Epithelial cell of esophagus (primary cell): ENCODE data around the gene S100PBP.

Experiments used
- DNase-seq: peaks from one replicate; pipeline ENCODE4 v3.0.0; 2010; ENCODE audit warnings: low read depth
- H3K4me3 ChIP-seq: 2 replicates; pipeline ENCODE4 v1.5.1; 2011; ENCODE audit warnings: mild to moderate bottlenecking, low read length, control low read depth
- TF ChIP-seq, protein P1 (sequence below): IDR thresholded peaks from 2 replicates; pipeline ENCODE4 v1.5.1; 2011; ENCODE audit warnings: low read depth, mild to moderate bottlenecking, low read length, control low read depth, inconsistent platforms; ENCODE audit not compliant: insufficient read depth; ENCODE audit errors: missing control alignments

The S100PBP gene

DNA sequence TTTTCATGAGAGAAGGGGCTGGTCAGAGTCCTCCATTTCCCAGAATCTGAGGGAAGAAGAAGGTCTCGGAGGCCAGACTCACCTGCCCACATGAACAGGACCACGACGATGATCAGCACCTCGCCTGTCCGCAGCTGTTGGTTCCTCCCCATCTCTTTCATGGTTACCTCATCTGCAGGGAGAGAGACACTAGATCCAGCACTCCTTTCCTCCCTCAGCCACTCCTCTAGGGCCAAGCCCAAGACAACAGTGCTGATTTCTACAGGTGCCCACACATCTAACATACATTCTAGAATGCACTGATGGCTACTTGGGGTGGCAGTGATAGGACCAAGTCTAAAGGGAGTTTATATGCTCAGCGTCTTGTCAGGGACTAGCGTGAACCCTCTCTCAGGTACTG is 50.2 kb downstream of the S100PBP start:
- TF ChIP-seq, protein P1, sequence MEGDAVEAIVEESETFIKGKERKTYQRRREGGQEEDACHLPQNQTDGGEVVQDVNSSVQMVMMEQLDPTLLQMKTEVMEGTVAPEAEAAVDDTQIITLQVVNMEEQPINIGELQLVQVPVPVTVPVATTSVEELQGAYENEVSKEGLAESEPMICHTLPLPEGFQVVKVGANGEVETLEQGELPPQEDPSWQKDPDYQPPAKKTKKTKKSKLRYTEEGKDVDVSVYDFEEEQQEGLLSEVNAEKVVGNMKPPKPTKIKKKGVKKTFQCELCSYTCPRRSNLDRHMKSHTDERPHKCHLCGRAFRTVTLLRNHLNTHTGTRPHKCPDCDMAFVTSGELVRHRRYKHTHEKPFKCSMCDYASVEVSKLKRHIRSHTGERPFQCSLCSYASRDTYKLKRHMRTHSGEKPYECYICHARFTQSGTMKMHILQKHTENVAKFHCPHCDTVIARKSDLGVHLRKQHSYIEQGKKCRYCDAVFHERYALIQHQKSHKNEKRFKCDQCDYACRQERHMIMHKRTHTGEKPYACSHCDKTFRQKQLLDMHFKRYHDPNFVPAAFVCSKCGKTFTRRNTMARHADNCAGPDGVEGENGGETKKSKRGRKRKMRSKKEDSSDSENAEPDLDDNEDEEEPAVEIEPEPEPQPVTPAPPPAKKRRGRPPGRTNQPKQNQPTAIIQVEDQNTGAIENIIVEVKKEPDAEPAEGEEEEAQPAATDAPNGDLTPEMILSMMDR: no peak
- DNase-seq: no peak
- H3K4me3 ChIP-seq: no peak overlapping the region

DNA sequence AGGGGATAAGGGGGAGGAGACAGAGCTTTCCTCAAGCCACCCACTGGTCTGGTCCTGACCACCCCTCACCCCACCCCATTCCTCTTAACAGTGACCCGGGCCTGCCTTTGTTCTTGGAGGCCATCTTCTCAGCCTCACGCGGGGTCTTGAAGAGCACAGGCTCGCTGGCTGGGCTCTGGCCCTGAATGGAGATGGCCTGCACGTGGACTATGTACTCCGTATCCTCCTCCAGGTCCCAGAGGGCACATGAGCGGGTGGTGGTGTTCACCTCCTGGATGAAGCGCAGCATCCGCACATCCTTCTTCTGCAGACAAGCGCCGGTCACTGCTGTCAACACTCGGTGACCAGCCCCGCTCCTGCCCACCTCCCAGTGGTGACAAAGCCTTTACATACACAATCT is 50.6 kb downstream of the S100PBP start:
- no peak overlapping the region for H3K4me3 ChIP-seq
- TF ChIP-seq, protein P1: no peak
- no peak for DNase-seq

DNA sequence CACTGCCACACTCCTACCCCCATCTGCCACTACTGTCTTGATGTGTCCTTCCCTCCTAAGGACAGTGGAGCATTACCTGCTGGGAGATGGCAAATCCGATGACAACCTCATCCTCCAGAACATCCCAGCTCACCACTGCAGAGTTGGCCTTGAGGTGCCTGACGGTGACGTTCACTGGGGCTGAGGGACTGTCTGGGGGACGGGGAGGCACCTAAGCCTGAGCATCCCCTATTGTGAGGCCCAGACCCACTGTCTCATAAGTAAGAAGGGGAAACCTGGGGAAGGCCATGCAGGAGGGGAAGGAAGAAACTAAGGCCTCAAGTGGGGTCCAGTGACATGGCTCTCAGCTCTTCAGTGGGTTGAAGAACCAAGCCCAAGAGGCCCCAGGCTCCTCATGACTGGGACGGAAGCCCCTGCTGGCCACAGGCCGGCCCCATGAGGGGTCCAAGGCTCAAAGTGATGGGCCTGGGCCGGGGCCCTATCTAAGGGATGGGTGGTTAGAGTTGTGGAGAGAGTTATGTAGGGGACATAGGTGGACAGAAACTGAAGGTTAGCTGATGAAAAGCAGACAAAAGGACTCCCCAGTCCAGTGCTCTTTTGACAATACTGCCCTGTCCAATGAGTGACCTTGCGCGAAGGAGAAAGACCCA is 51.5 kb downstream of the S100PBP start:
- TF ChIP-seq, protein P1: no peak
- DNase-seq: no peak
- H3K4me3 ChIP-seq: no peak overlapping the region

DNA sequence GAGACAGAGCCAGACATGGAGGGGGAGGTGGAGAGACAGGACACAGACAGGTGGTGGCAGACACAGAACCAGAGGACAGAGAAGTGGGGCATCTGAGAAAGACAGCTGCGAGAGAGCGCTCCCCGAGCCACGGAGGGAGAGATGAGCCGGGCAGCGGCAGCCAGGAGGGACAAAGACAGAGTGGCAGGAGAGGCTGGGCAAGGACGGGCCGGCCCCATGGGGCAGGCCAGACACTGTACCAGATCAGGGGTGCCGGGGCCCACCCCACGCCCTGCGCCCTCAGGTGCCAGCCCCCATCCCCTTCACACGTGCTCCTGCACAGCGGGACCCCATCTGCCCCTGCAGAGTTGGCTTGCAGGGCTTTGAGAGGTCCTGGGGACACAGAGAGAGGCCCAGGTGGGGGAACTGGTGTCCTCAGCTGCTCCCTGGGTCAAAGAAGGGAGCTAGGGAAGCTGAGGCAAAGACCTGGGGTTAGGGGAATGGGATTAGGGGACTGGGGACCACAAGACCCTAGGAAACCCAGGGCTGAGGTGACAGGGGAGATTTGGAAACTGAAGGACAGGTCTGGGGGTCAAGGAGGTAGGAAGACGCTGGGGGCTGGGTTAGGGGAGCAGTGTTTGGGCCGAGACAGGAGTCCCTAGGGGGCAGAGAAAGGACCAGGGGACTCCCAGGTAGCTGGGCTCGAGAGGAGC is 52.6 kb downstream of the S100PBP start:
- TF ChIP-seq, protein P1: no peak
- H3K4me3 ChIP-seq: no peak overlapping the region
- no peak for DNase-seq

DNA sequence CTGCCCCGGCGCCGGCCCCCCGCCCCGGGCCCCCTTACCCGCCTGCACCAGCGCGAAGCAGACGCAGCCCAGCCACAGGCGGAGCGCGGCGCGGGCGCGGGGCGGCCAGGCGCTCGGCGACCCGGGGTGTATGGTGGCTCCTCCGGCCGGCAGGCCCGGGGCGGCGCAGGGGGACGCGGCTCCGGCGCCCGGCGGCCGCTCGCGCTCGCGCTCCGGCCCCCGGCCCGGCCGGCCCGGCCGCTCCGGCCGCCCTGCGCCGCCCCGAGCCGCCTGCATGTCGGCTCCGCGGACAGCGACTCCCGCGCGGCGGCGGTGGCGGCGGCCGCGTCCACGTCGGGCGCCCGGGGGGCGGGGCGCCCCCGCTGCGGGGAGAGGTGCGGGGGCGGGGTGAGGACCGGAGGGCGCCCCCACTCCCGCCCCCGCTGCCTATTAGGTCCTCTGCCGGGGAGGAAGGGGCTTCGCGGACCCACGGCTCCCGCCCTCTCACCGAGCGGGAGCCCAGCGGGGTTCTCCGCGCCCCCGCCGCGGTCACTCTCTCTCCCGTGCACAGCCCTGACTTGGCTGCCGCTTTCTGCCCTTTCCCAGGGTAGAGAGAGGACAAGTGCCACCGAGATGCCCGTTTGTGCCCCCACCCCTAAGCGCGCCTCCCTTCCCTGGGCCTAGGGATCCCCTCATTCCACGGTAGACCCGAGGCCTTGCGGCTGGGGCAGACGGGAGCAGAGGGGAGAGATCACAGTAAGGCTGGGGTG is 53.3 kb downstream of the S100PBP start, which contains the start of gene FNDC5:
Gene FNDC5, minus strand, starts transcription at position 298 of the 749 bp plus-strand sequence.
- no peak for DNase-seq
- H3K4me3 ChIP-seq: peak within 1 kb of the TSS; percentile 13
- TF ChIP-seq, protein P1: no peak

DNA sequence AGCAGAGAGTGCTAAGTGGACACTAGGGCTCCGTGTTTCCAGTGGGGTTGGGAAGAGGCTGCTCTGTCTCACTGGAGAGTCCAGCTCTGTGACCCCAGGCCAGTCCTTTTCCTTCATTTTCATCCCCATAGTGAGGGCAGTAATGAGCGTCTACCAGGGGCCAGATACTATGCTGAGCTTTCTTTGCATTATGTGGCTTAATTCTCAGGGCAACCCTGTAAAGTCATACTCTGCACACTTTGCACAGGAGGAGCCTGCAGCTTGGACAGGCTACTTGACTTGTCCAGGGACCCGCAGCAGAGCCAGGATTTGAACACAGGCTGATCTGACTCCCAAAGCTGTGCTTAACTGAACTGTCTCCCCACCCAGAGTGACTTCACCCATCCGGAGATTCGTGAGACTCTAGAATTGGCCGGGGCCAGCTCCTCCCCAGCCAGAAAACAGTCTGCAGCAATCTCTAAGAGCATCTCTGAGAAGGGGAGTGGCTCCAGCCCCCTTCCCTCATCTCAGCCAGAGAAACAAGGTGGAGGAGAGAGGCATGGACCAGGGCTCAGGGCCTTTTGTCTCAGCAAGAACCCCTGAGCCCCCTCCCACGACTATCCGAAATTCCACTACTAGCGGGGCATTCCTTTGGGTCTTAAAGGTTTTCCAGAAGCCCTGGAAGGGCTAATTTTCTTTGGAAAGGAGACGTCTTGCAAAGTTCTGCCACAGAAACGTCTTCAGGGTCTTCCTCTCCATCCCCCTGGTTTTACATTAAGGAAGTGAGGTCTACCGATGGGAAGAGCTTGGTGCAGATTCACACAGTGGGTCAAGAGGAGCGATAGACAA is 54.1 kb downstream of the S100PBP start:
- DNase-seq: no peak
- TF ChIP-seq, protein P1: no peak
- H3K4me3 ChIP-seq: no peak overlapping the region
